ENCODE data around the gene TCTN3.

GRCh38 chr10:95693071-95693667, 558 bp downstream of the TCTN3 start:
- TF ChIP-seq CTCF (optimal IDR thresholded peaks at IDR 0.05 in 1 of 3, IDR thresholded peaks at IDR 0.05 in 1 of 3, conservative IDR thresholded peaks at IDR 0.05 in 1 of 3; ENCODE audit: extremely low read depth in 1 of 3, insufficient read depth in 2 of 3, low read length in 3 of 3): no peak
- TF ChIP-seq EZH2 (IDR thresholded peaks at IDR 0.05; ENCODE audit: low read length): no peak

All from keratinocyte (primary cell).